AG09319 (cell line): Measurements from ENCODE around the gene PAPOLB.

Experiments
- DNase-seq: peaks from one replicate; pipeline ENCODE4 v3.0.0-alpha.2; 2010; ENCODE audit warnings: low read depth; ENCODE audit errors: extremely low read depth
- CTCF ChIP-seq: IDR thresholded peaks from 2 replicates; pipeline ENCODE4 v1.5.1; 2011; ENCODE audit warnings: low read depth, mild to moderate bottlenecking, inconsistent platforms, low read length, moderate library complexity

Gene PAPOLB

GRCh38 chr7:4861673-4862072, at the start of gene PAPOLB:
PAPOLB (minus strand) TSS chr7:4862030; CDS start chr7:4861810, 220 bp downstream.
- no peak for TF ChIP-seq CTCF
- DNase-seq = no peak

GRCh38 chr7:4911111-4911828, 49.4 kb upstream of the PAPOLB start:
- DNase-seq = no peak
- TF ChIP-seq CTCF = no peak

GRCh38 chr7:4906682-4907081, 44.9 kb upstream of the PAPOLB start:
- no peak for TF ChIP-seq CTCF
- no peak for DNase-seq

GRCh38 chr7:4905171-4905570, 43.3 kb upstream of the PAPOLB start:
- TF ChIP-seq CTCF = no peak
- DNase-seq = no peak

- DNase-seq = no peak
- TF ChIP-seq CTCF = no peak
Observed at GRCh38 chr7:4904346-4904745, 42.5 kb upstream of the PAPOLB start.

- TF ChIP-seq CTCF = no peak
- DNase-seq = no peak
Observed at GRCh38 chr7:4895766-4896165, 33.9 kb upstream of the PAPOLB start.

GRCh38 chr7:4894482-4894881, 32.7 kb upstream of the PAPOLB start:
- TF ChIP-seq CTCF = no peak

More at GRCh38 chr7:4894482-4894881, 32.7 kb upstream of the PAPOLB start:
- no peak for DNase-seq
